GM19397 (cell line): ENCODE data around the gene GRK5.

Experiments
- ATAC-seq: cut with Tn5 transposase; IDR thresholded peaks from one replicate; pipeline ENCODE4 v1.9.1; 2021; ENCODE audit warnings: mild to moderate bottlenecking, moderate library complexity; ENCODE audit not compliant: unreplicated experiment

The GRK5 gene

GRCh38 chr10:119415536-119416503, 208.4 kb downstream of the GRK5 start:
- no peak for ATAC-seq

GRCh38 chr10:119416855-119417254, 209.5 kb downstream of the GRK5 start:
- no peak for ATAC-seq

- no peak for ATAC-seq
Measured at GRCh38 chr10:119417852-119418251, 210.5 kb downstream of the GRK5 start.

GRCh38 chr10:119418362-119418761, 211.0 kb downstream of the GRK5 start:
- ATAC-seq, result no peak

GRCh38 chr10:119419931-119420330, 212.6 kb downstream of the GRK5 start:
- ATAC-seq, result no peak

GRCh38 chr10:119420950-119421875, 213.8 kb downstream of the GRK5 start:
- ATAC-seq, result no peak

- ATAC-seq, result no peak
Measured at GRCh38 chr10:119421891-119422681, 214.7 kb downstream of the GRK5 start.

GRCh38 chr10:119422682-119423509, 215.5 kb downstream of the GRK5 start:
- ATAC-seq, result no peak

GRCh38 chr10:119423510-119424257, 216.3 kb downstream of the GRK5 start:
- no peak for ATAC-seq

GRCh38 chr10:119424258-119424975, 217.0 kb downstream of the GRK5 start:
- ATAC-seq, result no peak

- ATAC-seq, result no peak
Measured at GRCh38 chr10:119425102-119425880, 217.9 kb downstream of the GRK5 start.

GRCh38 chr10:119425881-119426170, 218.5 kb downstream of the GRK5 start:
- no peak for ATAC-seq

GRCh38 chr10:119426699-119427098, 219.3 kb downstream of the GRK5 start:
- no peak for ATAC-seq

- ATAC-seq, result no peak
Measured at GRCh38 chr10:119427263-119427864, 220.0 kb downstream of the GRK5 start.

GRCh38 chr10:119428789-119429188, 221.4 kb downstream of the GRK5 start:
- ATAC-seq, result no peak

- no peak for ATAC-seq
Measured at GRCh38 chr10:119429771-119430170, 222.4 kb downstream of the GRK5 start.

- ATAC-seq, result no peak
Measured at GRCh38 chr10:119431034-119431772, 223.8 kb downstream of the GRK5 start.
